H1 (cell line): ENCODE measurements around the gene CCL22. TPM values are rescaled to one million over a fixed set of nuclear protein-coding genes. Genes with fewer than 3 reads are reported as not detected.
"Not testable (repeated sequence)": the region's sequence is repeated elsewhere in the genome, so short reads cannot be mapped to it uniquely, and the experiment has no call there.

Experiments
- CTCF ChIA-PET: fragments of 300-600 bp; sonication (Branson Sonifier 250); formaldehyde crosslinking; loops from one replicate; lab custom pipeline; 2021; ENCODE audit not compliant: partially characterized antibody; lab: Charles Lee
- POLR2A ChIA-PET: fragments of 300-600 bp; sonication (Branson Sonifier 250); formaldehyde crosslinking; loops from one replicate; lab custom pipeline; 2021; ENCODE audit warnings: inconsistent platforms; ENCODE audit not compliant: partially characterized antibody; lab: Charles Lee
- DNase-seq, 2 experiments: peaks; one replicate each; pipeline versions ENCODE4 v3.0.0 to v3.0.0-alpha.2; 2010 to 2022; ENCODE audit warnings: low spot score in 2 of 2, low read depth in 1 of 2, mixed read lengths in 1 of 2
- FAIRE-seq: peaks from 2 replicates; lab custom pipeline; 2011; peaks lifted over from hg19 to GRCh38; lab: Jason Lieb, UNC
- H2AFZ ChIP-seq: 2 replicates; pipeline ENCODE4 v1.8.1; 2012; ENCODE audit warnings: low read length, inconsistent platforms
- H2AK5ac ChIP-seq: 2 replicates; pipeline ENCODE4 v1.6.1; 2013; ENCODE audit warnings: low read depth, low read length
- H2BK120ac ChIP-seq: replicated peaks from 2 replicates; pipeline ENCODE3; 2013; ENCODE audit warnings: low read depth, low read length, inconsistent platforms
- H2BK12ac ChIP-seq: 2 replicates; pipeline ENCODE4 v1.6.1; 2013; ENCODE audit warnings: low read depth, low read length
- H2BK15ac ChIP-seq: 2 replicates; pipeline ENCODE4 v1.6.1; 2013; ENCODE audit warnings: low read length
- H2BK20ac ChIP-seq: 2 replicates; pipeline ENCODE4 v1.6.1; 2013; ENCODE audit warnings: low read length
- H2BK5ac ChIP-seq: 2 replicates; pipeline ENCODE4 v1.6.1; 2013; ENCODE audit warnings: low read depth, low read length
- H3K14ac ChIP-seq: 2 replicates; pipeline ENCODE4 v1.6.1; 2013; ENCODE audit warnings: inconsistent platforms; ENCODE audit not compliant: insufficient read length
- H3K18ac ChIP-seq: 2 replicates; pipeline ENCODE4 v1.6.1; 2013; ENCODE audit warnings: low read length; ENCODE audit errors: extremely low read depth
- H3K23ac ChIP-seq: 2 replicates; pipeline ENCODE4 v1.6.1; 2013; ENCODE audit warnings: inconsistent platforms; ENCODE audit not compliant: insufficient read length
- H3K23me2 ChIP-seq: 2 replicates; pipeline ENCODE4 v1.6.1; 2013; ENCODE audit warnings: low read depth, low read length
- H3K27ac ChIP-seq: 2 replicates; pipeline ENCODE4 v1.6.1; 2011; ENCODE audit warnings: low read depth, low read length, inconsistent platforms
- H3K27me3 ChIP-seq, 4 experiments: replicated peaks in 1 of 4; 1 replicate in 1 of 4; 2 replicates in 3 of 4; pipeline versions ENCODE4 v1.6.1 to v1.8.1; 2011 to 2013; ENCODE audit warnings: low read length in 3 of 4, mild to moderate bottlenecking in 3 of 4, inconsistent platforms in 2 of 4, mixed read lengths in 2 of 4, moderate library complexity in 1 of 4; ENCODE audit not compliant: control insufficient read depth in 3 of 4, insufficient read depth in 3 of 4; ENCODE audit errors: extremely low read depth in 1 of 4
- H3K36me3 ChIP-seq, 4 experiments: 2 replicates each; pipeline versions ENCODE4 v1.6.1 to v1.8.1; 2011 to 2013; ENCODE audit warnings: mild to moderate bottlenecking in 4 of 4, low read length in 3 of 4, moderate library complexity in 2 of 4, control low read depth in 1 of 4, inconsistent platforms in 1 of 4; ENCODE audit not compliant: insufficient read depth in 4 of 4, control insufficient read depth in 2 of 4
- H3K4ac ChIP-seq: replicated peaks from 2 replicates; pipeline ENCODE3; 2013; ENCODE audit warnings: low read length, low read depth, mixed read lengths, inconsistent platforms; ENCODE audit not compliant: insufficient read length
- H3K4me1 ChIP-seq, 4 experiments: replicated peaks in 1 of 4; 1 replicate in 1 of 4; 2 replicates in 3 of 4; pipeline versions ENCODE4 v1.6.1 to v1.8.1; 2011 to 2013; ENCODE audit warnings: low read length in 3 of 4, inconsistent platforms in 2 of 4, mixed read lengths in 1 of 4; ENCODE audit not compliant: insufficient read depth in 4 of 4, control insufficient read depth in 3 of 4
- H3K4me2 ChIP-seq, 2 experiments: 2 replicates each; pipeline versions ENCODE4 v1.6.1 to v1.8.1; 2011 to 2013; ENCODE audit warnings: low read depth in 2 of 2, low read length in 2 of 2, control low read depth in 1 of 2, inconsistent platforms in 1 of 2, mild to moderate bottlenecking in 1 of 2; ENCODE audit not compliant: insufficient read depth in 1 of 2
- H3K4me3 ChIP-seq, 4 experiments: fragments of 200-600, 300-600 bp in 1 of 4; sonication (generic), shearing (Covaris generic), sonication (Bioruptor Twin) in 1 of 4; 2 replicates each; pipeline versions ENCODE4 v1.5.1 to v1.8.1; 2011 to 2016; ENCODE audit warnings: low read length in 4 of 4, low read depth in 3 of 4, control low read depth in 2 of 4, inconsistent platforms in 2 of 4, mild to moderate bottlenecking in 2 of 4, mixed read lengths in 1 of 4, moderate library complexity in 1 of 4; ENCODE audit not compliant: insufficient read depth in 2 of 4; ENCODE audit errors: extremely low read depth in 1 of 4
- H3K56ac ChIP-seq: replicated peaks from 2 replicates; pipeline ENCODE3; 2013; ENCODE audit warnings: low read depth, mild to moderate bottlenecking, mixed read lengths, low read length, inconsistent platforms; ENCODE audit not compliant: insufficient read length
- H3K79me1 ChIP-seq: 2 replicates; pipeline ENCODE4 v1.6.1; 2013; ENCODE audit warnings: low read depth, low read length, control low read depth
- H3K79me2 ChIP-seq, 2 experiments: 2 replicates each; pipeline versions ENCODE4 v1.6.1 to v1.8.1; 2012 to 2013; ENCODE audit warnings: low read length in 2 of 2, mild to moderate bottlenecking in 2 of 2, inconsistent platforms in 1 of 2; ENCODE audit not compliant: insufficient read depth in 2 of 2, control insufficient read depth in 1 of 2
- H3K9ac ChIP-seq, 4 experiments: replicated peaks in 1 of 4; 1 replicate in 1 of 4; 2 replicates in 3 of 4; pipeline versions ENCODE4 v1.6.1 to v1.8.1; 2011 to 2013; ENCODE audit warnings: low read depth in 3 of 4, low read length in 3 of 4, control low read depth in 2 of 4, mild to moderate bottlenecking in 2 of 4, moderate library complexity in 2 of 4, inconsistent platforms in 1 of 4; ENCODE audit errors: extremely low read depth in 1 of 4
- H3K9me3 ChIP-seq, 2 experiments: 2 replicates each; pipeline versions ENCODE4 v1.6.1 to v1.8.1; 2012 to 2013; ENCODE audit warnings: mild to moderate bottlenecking in 2 of 2, moderate library complexity in 2 of 2, control low read depth in 1 of 2, inconsistent platforms in 1 of 2, low read depth in 1 of 2, low read length in 1 of 2, mixed read lengths in 1 of 2; ENCODE audit not compliant: insufficient read depth in 2 of 2
- H4K20me1 ChIP-seq, 2 experiments: replicated peaks in 1 of 2; 2 replicates each; pipeline versions ENCODE3 to v1.8.1; 2011 to 2013; ENCODE audit warnings: inconsistent platforms in 2 of 2, low read length in 2 of 2, mild to moderate bottlenecking in 1 of 2; ENCODE audit not compliant: insufficient read depth in 2 of 2, control insufficient read depth in 1 of 2
- H4K5ac ChIP-seq: 2 replicates; pipeline ENCODE4 v1.6.1; 2013; ENCODE audit warnings: low read length, low read depth, mixed read lengths, inconsistent platforms; ENCODE audit not compliant: insufficient read length
- H4K8ac ChIP-seq: 2 replicates; pipeline ENCODE4 v1.8.0; 2013; ENCODE audit warnings: mild to moderate bottlenecking, moderate library complexity, low read length, inconsistent platforms; ENCODE audit not compliant: insufficient read depth; ENCODE audit errors: extremely low read depth
- H4K91ac ChIP-seq: replicated peaks from 2 replicates; pipeline ENCODE3; 2013; ENCODE audit warnings: low read length, mixed read lengths, inconsistent platforms; ENCODE audit not compliant: insufficient read length
- WGBS, 2 experiments: shearing (Covaris generic) in 1 of 2; methylation state at CpG; one replicate each; pipeline versions ENCODE4 v1.1.6 to v1.1.7; 2013 to 2015; ENCODE audit warnings: low lambda C conversion rate in 2 of 2, mixed read lengths in 2 of 2, inconsistent platforms in 1 of 2, low coverage in 1 of 2, missing lambda C conversion rate in 1 of 2; ENCODE audit not compliant: insufficient replicate concordance in 2 of 2, insufficient coverage in 1 of 2, insufficient read length in 1 of 2; ENCODE audit errors: extremely low coverage in 1 of 2, missing lambda C conversion rate in 1 of 2; 5-methylcytosine and 5-hydroxymethylcytosine counted together
- polyA plus RNA-seq, 7 experiments: library from polyadenylated mRNA; depleted of rRNA in 3 of 7; stranded (reverse) in 5 of 7; unstranded in 2 of 7; fragments of >200 nt in 5 of 7; fragments of 200-250 nt in 2 of 7; gene quantifications; 1 replicate in 5 of 7; 2 replicates in 1 of 7; 4 replicates in 1 of 7; pipeline versions ENCODE4 v1.2.1 to v1.2.3, GENCODE V29; 2011 to 2013; ENCODE audit warnings: missing spikeins in 2 of 7, mixed read lengths in 2 of 7
- total RNA-seq: library from RNA; stranded (reverse); fragmentation: NEBNext Ultra II Directional; extraction: Animal tissue kit (Norgen Biotek cat#: 25700); gene quantifications from 2 replicates; pipeline ENCODE4 v1.2.1, GENCODE V29; 2021

The CCL22 gene
- total and polyA plus RNA-seq, 2 of the 8 experiments (the other 6 are each of a cell fraction or from before 2014, with no cell fraction given) = not detected

- CTCF ChIA-PET = interaction anchor here (0.7 to 1.6 kb wide), 3 partner anchors 9 to 190 kb away, joined by 4 to 5 read pairs (median 4); no protein-coding TSS in a partner anchor
- H3K4me3 ChIP-seq, H3K4me2 ChIP-seq, H3K23ac ChIP-seq, H2BK120ac ChIP-seq, H3K36me3 ChIP-seq, H3K79me2 ChIP-seq, H3K18ac ChIP-seq, H2BK12ac ChIP-seq, H2AFZ ChIP-seq, H3K23me2 ChIP-seq, H3K79me1 ChIP-seq, H3K9ac ChIP-seq, H2BK20ac ChIP-seq, H4K91ac ChIP-seq, H4K20me1 ChIP-seq, DNase-seq, H3K27me3 ChIP-seq, H3K4ac ChIP-seq, H3K9me3 ChIP-seq, H2BK5ac ChIP-seq, H3K14ac ChIP-seq, H3K56ac ChIP-seq, POLR2A ChIA-PET, H3K4me1 ChIP-seq, H2AK5ac ChIP-seq, H2BK15ac ChIP-seq, H4K8ac ChIP-seq, H3K27ac ChIP-seq, FAIRE-seq, H4K5ac ChIP-seq: not testable (repeated sequence)
- WGBS, 2 experiments = 87% methylated on average over 8 of the region's 9 CpGs; no CpG with 5 or more reads in 1 of the 2 experiments
These were observed 16.0 kb upstream of the CCL22 start for GRCh38 chr16:57342606-57343005.
